ENCODE measurements around the gene KRTAP12-4.

The KRTAP12-4 gene

GRCh38 chr21:44702111-44702972 is 47.9 kb upstream of the KRTAP12-4 start:
- Histone ChIP-seq H3K9me3 (ENCODE audit: low read length) (no peaks in the 10 kb centered on the region), H3F3A (ENCODE audit: insufficient read depth, low read length) (no peaks in the 10 kb centered on the region), H3K36me3 (ENCODE audit: insufficient read depth, low read length) (no peaks in the 10 kb centered on the region), H3K4me3 (ENCODE audit: low read depth, low read length, poor library complexity, severe bottlenecking) (no peak overlapping the region), H3K79me2 (ENCODE audit: insufficient read depth, low read length) (no peaks in the 10 kb centered on the region), H3K27me3 (ENCODE audit: insufficient read depth, low read length) (0 out of 2 replicates have a peak, but pooled peaks cover 4% of the 10 kb centered on the region), H3K9me2 (ENCODE audit: low read depth, low read length) (no peaks in the 10 kb centered on the region), H4K20me1 (ENCODE audit: insufficient read depth, low read length) (no peaks in the 10 kb centered on the region), H2AFZ (ENCODE audit: low read length) (no peak overlapping the region), H3K9ac (ENCODE audit: low read length) (no peak overlapping the region), H3K4me2 (ENCODE audit: low read length) (no peak overlapping the region), H3K4me1 (ENCODE audit: insufficient read depth, low read length, severe bottlenecking) (no peaks in the 10 kb centered on the region), H3K27ac (ENCODE audit: low read depth, low read length, poor library complexity, severe bottlenecking) (no peak overlapping the region)
- TF ChIP-seq CTCF (IDR thresholded peaks at IDR 0.05; ENCODE audit: low read length) (no peak), EZH2 (IDR thresholded peaks at IDR 0.05; ENCODE audit: borderline replicate concordance, low read length) (no peak)

GRCh38 chr21:44701541-44701940 is 47.1 kb upstream of the KRTAP12-4 start:
- Histone ChIP-seq H3K27me3 (ENCODE audit: insufficient read depth, low read length) (0 out of 2 replicates have a peak, but pooled peaks cover 4% of the 10 kb centered on the region), H3K9ac (ENCODE audit: low read length) (no peak overlapping the region), H3K4me2 (ENCODE audit: low read length) (no peak overlapping the region)

GRCh38 chr21:44701023-44701400 is 46.6 kb upstream of the KRTAP12-4 start:
- no peaks in the 10 kb centered on the region for H3K9me3 ChIP-seq (ENCODE audit: low read length)
- H3K4me1 ChIP-seq (ENCODE audit: insufficient read depth, low read length, severe bottlenecking): no peaks in the 10 kb centered on the region
- H3K4me3 ChIP-seq (ENCODE audit: low read depth, low read length, poor library complexity, severe bottlenecking): no peak overlapping the region
- no peaks in the 10 kb centered on the region for H3K27me3 ChIP-seq (ENCODE audit: insufficient read depth, low read length)
- no peak overlapping the region for H3K4me2 ChIP-seq (ENCODE audit: low read length)
- no peaks in the 10 kb centered on the region for H3K9me2 ChIP-seq (ENCODE audit: low read depth, low read length)
- H3F3A ChIP-seq (ENCODE audit: insufficient read depth, low read length): no peaks in the 10 kb centered on the region
- H3K36me3 ChIP-seq (ENCODE audit: insufficient read depth, low read length): no peaks in the 10 kb centered on the region
- no peak overlapping the region for H2AFZ ChIP-seq (ENCODE audit: low read length)
- no peak overlapping the region for H3K9ac ChIP-seq (ENCODE audit: low read length)
- H3K79me2 ChIP-seq (ENCODE audit: insufficient read depth, low read length): no peaks in the 10 kb centered on the region
- H3K27ac ChIP-seq (ENCODE audit: low read depth, low read length, poor library complexity, severe bottlenecking): no peak overlapping the region
- TF ChIP-seq EZH2 (IDR thresholded peaks at IDR 0.05; ENCODE audit: borderline replicate concordance, low read length): no peak
- TF ChIP-seq CTCF (IDR thresholded peaks at IDR 0.05; ENCODE audit: low read length): no peak
- H4K20me1 ChIP-seq (ENCODE audit: insufficient read depth, low read length): no peaks in the 10 kb centered on the region

More at GRCh38 chr21:44701541-44701940, 47.1 kb upstream of the KRTAP12-4 start:
- H4K20me1 ChIP-seq (ENCODE audit: insufficient read depth, low read length): no peaks in the 10 kb centered on the region
- no peak overlapping the region for H3K27ac ChIP-seq (ENCODE audit: low read depth, low read length, poor library complexity, severe bottlenecking)
- TF ChIP-seq EZH2 (IDR thresholded peaks at IDR 0.05; ENCODE audit: borderline replicate concordance, low read length) (no peak), CTCF (IDR thresholded peaks at IDR 0.05; ENCODE audit: low read length) (no peak)
- H3K79me2 ChIP-seq (ENCODE audit: insufficient read depth, low read length): no peaks in the 10 kb centered on the region
- H3K36me3 ChIP-seq (ENCODE audit: insufficient read depth, low read length): no peaks in the 10 kb centered on the region
- H2AFZ ChIP-seq (ENCODE audit: low read length): no peak overlapping the region
- no peaks in the 10 kb centered on the region for H3K9me3 ChIP-seq (ENCODE audit: low read length)
- no peaks in the 10 kb centered on the region for H3K4me1 ChIP-seq (ENCODE audit: insufficient read depth, low read length, severe bottlenecking)
- H3K4me3 ChIP-seq (ENCODE audit: low read depth, low read length, poor library complexity, severe bottlenecking): no peak overlapping the region
- H3F3A ChIP-seq (ENCODE audit: insufficient read depth, low read length): no peaks in the 10 kb centered on the region
- no peaks in the 10 kb centered on the region for H3K9me2 ChIP-seq (ENCODE audit: low read depth, low read length)

All from OCI-LY1 (cell line).